HG03135 (cell line): Measurements from ENCODE around the gene TRIM71.
"Not testable (repeated sequence)": the region's sequence is repeated elsewhere in the genome, so short reads cannot be mapped to it uniquely, and the experiment has no call there.

Source experiments
- ATAC-seq: cut with Tn5 transposase; IDR thresholded peaks from one replicate; pipeline ENCODE4 v1.9.1; 2021; ENCODE audit warnings: mild to moderate bottlenecking, moderate library complexity; ENCODE audit not compliant: unreplicated experiment

The TRIM71 gene

GRCh38 chr3:32842531-32842931 is 24.7 kb downstream of the TRIM71 start:
- no peak for ATAC-seq

- no peak for ATAC-seq
Observed at GRCh38 chr3:32842987-32843386, 25.2 kb downstream of the TRIM71 start.

- no peak for ATAC-seq
Observed at GRCh38 chr3:32843510-32844321, 25.9 kb downstream of the TRIM71 start.

- no peak for ATAC-seq
Observed at GRCh38 chr3:32844322-32844654, 26.5 kb downstream of the TRIM71 start.

- ATAC-seq = no peak
Observed at GRCh38 chr3:32844914-32845313, 27.1 kb downstream of the TRIM71 start.

- ATAC-seq = not testable (repeated sequence)
Observed at GRCh38 chr3:32845546-32845945, 27.7 kb downstream of the TRIM71 start.

GRCh38 chr3:32847045-32847444 is 29.2 kb downstream of the TRIM71 start:
- ATAC-seq = not testable (repeated sequence)

- no peak for ATAC-seq
Observed at GRCh38 chr3:32847528-32847927, 29.7 kb downstream of the TRIM71 start.

- no peak for ATAC-seq
Observed at GRCh38 chr3:32848215-32848614, 30.4 kb downstream of the TRIM71 start.

- no peak for ATAC-seq
Observed at GRCh38 chr3:32849046-32849445, 31.2 kb downstream of the TRIM71 start.

- no peak for ATAC-seq
Observed at GRCh38 chr3:32850226-32850625, 32.4 kb downstream of the TRIM71 start.

GRCh38 chr3:32850636-32851035 is 32.8 kb downstream of the TRIM71 start:
- ATAC-seq = no peak

- ATAC-seq = no peak
Observed at GRCh38 chr3:32852146-32852545, 34.3 kb downstream of the TRIM71 start.

- ATAC-seq = no peak
Observed at GRCh38 chr3:32855350-32855953, 37.7 kb downstream of the TRIM71 start.

- no peak for ATAC-seq
Observed at GRCh38 chr3:32856355-32856889, 38.6 kb downstream of the TRIM71 start.

GRCh38 chr3:32856901-32857507 is 39.2 kb downstream of the TRIM71 start:
- no peak for ATAC-seq

- ATAC-seq = no peak
Observed at GRCh38 chr3:32857921-32858320, 40.1 kb downstream of the TRIM71 start.

- ATAC-seq = no peak
Observed at GRCh38 chr3:32859604-32860237, 41.9 kb downstream of the TRIM71 start.

GRCh38 chr3:32860499-32860898 is 42.7 kb downstream of the TRIM71 start:
- no peak for ATAC-seq

- ATAC-seq = no peak
Observed at GRCh38 chr3:32861681-32862080, 43.9 kb downstream of the TRIM71 start.

- no peak for ATAC-seq
Observed at GRCh38 chr3:32862247-32862935, 44.6 kb downstream of the TRIM71 start.
